Umbilical cord (tissue), 2 donors: ENCODE data around the gene PRKAG2. TPM values are rescaled to one million over a fixed set of nuclear protein-coding genes. Genes with fewer than 3 reads are reported as not detected.

ENCODE experiments used
- DNase-seq: peaks from one replicate; pipeline ENCODE4 v3.0.0-alpha.2; 2015; ENCODE audit warnings: low spot score
- total RNA-seq: library from RNA; depleted of rRNA; stranded (reverse); fragments of >200 nt; gene quantifications from one replicate; pipeline ENCODE4 v1.2.3, GENCODE V29; 2014; ENCODE audit warnings: low replicate concordance; ENCODE audit not compliant: insufficient read depth

The PRKAG2 gene
- total RNA-seq, 1 donor from 2014 or later, result 71.7 TPM

DNA sequence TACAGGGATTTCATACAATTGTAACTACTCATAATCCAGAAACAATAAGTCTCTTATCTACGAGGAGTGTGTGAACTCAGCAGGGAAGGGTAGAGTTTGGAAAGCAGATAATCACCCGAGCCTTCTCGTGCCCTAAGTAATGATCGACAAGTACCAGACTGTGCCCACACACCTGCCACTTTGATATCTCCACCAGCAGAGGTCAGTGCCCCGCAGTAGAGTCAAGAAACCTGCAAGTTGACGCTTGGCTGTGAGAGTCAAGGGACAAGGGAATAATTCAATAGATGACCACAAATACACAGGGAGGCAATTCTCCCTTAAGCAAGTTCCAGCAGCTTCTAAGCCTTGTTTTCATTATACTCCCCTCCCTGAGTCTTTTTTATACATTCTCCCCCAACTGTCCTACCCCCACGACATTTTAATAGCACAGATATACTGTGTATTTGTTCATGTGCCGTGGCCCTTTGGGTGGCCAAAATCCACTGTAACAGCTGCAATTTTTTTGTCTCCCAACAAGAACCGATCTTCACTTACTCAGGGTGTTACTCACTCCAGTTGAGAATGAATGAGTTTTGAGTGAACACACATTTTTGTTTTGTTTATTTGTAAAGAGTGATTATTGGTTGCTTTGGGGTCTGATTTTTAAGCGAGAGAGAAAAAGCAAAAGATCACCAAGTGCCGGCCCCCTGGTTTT lies 250.3 kb downstream of the PRKAG2 start:
- DNase-seq, result peak; percentile 20

GRCh38 chr7:151625606-151626005 lies 251.3 kb downstream of the PRKAG2 start:
- no peak for DNase-seq

- DNase-seq, result no peak
Observed at GRCh38 chr7:151624246-151624928, 252.5 kb downstream of the PRKAG2 start.

GRCh38 chr7:151623766-151624165 lies 253.1 kb downstream of the PRKAG2 start:
- DNase-seq, result peak; percentile 30

DNA sequence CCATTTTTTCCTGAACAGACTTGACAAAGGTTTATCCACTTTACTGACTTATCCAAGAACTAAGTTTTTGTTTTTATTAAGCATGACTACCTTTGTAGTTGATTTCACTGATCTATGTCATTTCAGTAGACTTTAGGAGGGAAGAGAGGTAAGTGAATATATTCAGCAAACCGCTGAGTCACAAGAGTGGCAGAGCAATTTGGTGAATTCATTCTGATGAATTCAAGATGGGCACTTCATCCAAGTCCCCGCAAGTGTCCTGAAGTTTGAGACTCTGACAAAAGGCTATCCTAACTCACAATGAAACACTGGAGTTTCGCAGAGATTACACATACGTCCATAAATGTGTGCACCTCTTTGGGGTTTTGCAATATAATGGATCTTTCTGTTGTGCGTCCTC lies 255.0 kb downstream of the PRKAG2 start:
- DNase-seq, result no peak

GRCh38 chr7:151616443-151617213 lies 260.3 kb downstream of the PRKAG2 start:
- DNase-seq, result no peak

GRCh38 chr7:151615784-151616183 lies 261.1 kb downstream of the PRKAG2 start:
- DNase-seq, result no peak

- no peak for DNase-seq
Observed at GRCh38 chr7:151615058-151615457, 261.9 kb downstream of the PRKAG2 start.

- DNase-seq, result no peak
Observed at GRCh38 chr7:151614019-151614418, 262.9 kb downstream of the PRKAG2 start.

DNA sequence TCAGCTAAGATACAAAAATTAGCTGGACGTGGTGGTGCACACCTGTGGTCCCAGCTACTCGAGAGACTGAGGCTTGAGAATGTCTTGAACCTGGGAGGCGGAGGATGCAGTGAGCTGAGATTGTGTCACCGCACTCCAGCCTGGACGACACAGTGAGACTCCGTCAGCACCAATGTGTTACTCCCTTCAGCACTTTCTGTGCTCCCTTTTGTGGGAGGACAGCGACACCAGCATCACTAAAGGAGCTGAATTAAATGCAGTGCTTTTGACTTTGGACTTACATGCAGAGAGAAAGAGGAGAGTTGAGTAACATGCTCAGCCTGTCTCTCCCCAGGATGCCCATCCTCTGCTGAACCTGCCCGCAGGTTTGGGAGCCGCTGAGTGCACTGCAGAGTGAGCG lies 265.0 kb downstream of the PRKAG2 start:
- no peak for DNase-seq

GRCh38 chr7:151611041-151611440 lies 265.9 kb downstream of the PRKAG2 start:
- DNase-seq, result no peak

GRCh38 chr7:151608031-151608551 lies 268.8 kb downstream of the PRKAG2 start:
- DNase-seq, result peak; percentile 18

- no peak for DNase-seq
Observed at GRCh38 chr7:151607464-151607867, 269.4 kb downstream of the PRKAG2 start.

- no peak for DNase-seq
Observed at GRCh38 chr7:151603951-151604350, 273.0 kb downstream of the PRKAG2 start.

- DNase-seq, result no peak
Observed at GRCh38 chr7:151601521-151602305, 275.2 kb downstream of the PRKAG2 start.

GRCh38 chr7:151600331-151600730 lies 276.6 kb downstream of the PRKAG2 start:
- DNase-seq, result peak; percentile 24

DNA sequence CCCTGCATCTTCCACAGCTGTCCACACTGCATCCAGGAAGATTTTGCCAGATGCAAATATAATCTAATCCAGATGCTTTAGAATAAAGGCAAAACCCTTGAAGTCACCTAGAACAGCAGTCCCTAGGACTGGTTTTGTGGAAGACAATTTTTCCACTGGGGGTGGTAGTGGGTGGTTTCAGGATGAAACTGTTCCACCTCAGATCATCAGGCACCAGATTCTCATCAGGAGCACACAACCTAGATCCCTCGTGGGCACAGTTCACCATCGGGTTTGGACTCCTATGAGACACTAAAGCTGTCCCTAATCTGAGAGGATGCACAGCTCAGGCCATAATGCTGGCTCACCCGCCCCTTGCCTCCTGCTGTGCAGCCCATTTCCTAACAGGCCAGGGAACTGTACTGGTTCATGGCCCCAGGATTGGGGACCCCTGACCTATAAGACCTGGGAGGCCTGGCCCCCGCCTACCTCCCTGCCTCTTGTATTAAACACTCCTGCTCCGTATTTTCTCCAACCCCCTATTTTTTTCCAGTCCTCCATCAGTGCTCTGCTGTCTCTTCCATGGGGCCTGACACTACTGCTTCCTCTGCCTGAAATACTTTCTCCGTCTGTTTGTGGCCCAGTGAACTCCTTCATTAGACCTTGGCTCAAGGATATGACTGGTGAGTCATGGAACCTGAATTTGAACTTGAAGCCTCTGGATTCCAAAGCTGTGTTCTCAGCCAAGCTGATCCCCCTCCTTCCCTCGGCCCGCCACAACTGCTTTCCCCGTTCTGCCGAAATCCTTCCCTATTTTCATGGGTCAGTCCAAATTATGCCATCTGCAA lies 277.3 kb downstream of the PRKAG2 start:
- DNase-seq, result peak; percentile 89

DNA sequence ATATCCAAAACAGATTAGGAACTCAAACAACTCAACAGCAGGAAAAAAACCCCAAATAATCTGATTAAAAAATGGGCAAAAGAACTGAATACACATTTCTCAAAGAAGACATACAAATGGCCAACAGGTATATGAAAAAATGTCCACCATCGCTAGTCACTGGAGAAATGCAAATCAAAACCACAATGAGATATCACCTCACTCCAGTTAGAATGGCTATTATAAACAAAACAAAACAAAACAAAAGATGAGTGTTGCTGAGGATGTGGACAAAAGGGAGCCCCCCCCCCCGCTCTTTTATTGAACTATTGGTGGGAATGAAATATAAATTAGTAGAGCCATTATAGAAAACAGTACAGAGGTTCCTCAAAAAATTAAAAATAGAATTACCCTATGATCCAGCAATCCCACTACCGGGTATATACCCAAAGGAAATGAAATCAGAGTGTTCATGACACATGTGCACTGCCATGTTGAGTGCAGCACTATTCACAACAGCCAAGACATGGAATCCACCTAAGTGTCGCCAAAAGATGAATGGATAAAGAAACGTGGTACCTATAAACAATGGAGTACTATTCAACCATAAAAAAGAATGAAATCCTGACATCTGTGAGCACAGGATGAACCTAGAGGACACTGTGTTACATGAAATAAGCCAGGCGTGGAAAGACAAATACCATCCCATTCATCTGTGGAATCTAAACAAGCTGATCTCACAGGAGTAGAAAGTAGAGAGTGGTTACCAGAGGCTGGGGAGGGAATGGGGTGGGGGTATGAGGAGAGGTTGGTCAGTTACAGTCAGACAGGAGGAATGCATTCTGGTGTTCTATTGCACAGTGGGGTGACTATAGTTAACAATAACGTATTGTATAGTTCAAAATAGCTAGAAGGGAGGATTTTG lies 279.1 kb downstream of the PRKAG2 start:
- no peak for DNase-seq

DNA sequence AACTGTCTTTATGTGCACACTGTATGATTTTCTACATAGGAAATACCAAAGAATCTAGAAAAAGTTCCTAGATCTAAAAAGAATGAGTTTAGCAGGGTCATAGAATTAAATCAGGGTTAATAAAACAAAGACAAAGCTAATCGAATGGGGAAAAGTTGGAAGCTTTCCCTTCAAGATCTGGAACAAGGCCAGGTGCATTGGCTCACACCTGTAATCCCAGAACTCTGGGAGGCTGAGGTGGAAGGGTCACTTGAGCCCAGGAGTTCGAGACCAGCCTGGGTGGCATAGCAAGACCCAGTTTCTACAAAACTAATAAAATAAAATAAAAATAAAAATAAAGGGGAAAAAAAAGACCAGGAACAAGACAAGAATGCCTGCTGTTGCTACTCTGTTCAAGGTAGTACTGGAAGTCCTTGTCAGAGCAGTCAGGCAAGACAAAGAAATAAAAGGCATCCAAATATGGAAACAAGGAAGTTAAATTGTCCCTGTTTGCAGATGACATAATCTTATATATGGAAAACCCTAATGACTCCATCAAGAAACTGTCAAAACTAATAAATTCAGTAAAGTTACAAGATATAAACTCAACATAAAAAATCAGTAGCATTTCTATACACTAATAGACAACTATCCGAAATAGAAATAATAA lies 281.1 kb downstream of the PRKAG2 start:
- DNase-seq, result no peak
